ENCODE results near the gene ERG28.
"Not testable (repeated sequence)": the region's sequence is repeated elsewhere in the genome, so short reads cannot be mapped to it uniquely, and the experiment has no call there.

Gene ERG28

DNA sequence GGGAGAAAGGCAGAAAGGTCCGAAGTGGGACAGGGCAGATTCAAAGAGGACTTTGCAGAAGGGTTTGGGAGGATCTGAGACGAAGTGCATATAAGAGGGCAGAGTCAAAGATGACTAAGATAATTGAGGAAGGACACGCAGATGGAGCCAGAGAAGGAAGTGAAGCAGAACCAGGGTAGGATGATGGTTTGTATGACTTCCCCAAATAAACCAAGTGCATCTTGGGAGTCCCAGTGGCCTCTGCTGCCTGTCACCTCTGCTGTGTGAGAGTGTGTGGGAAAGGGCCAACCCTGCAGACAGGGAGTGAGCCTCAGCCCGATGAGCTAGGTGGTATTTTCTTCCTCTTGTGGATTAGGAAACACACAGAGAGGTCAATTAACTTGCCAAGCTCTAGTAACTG is 45.5 kb downstream of the ERG28 start:
- DNase-seq: no peak

DNA sequence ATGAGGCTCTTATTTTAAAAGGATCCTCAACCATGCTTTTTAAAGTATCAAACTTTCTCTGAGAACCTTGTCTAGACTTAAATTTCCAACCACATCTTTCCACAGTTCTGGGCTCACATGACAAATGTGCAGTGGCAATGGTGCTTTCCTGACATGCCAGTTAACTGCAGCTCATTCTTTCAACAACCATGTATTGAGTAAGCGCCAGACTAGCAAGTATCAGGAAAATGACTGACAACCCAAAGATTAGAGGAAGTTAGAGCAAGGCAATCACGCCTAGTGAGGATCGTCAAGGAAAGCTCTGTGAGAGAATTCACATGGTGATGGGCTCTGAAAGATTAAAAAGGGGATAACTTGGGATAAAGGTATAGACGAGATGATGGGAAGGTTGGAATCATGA is 46.5 kb downstream of the ERG28 start:
- no peak for DNase-seq

DNA sequence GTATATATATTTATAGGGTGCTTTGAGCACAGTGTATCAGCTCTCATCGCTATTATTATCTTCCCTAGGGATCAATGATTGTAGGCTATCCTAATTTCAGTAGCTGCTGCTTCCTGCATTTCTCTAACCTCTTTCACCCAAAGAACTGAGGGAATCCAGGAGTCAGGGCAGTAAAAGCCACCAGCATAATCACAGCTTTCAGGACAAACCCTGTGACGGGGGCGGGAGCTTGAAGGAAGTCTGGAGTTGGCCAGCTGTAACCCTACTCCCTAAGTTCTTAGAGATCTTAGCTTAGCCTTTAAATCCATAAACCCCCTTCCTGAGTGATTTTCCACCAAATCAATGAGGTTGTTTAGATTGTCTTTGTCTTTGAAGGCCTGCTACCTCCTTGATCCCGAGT is 48.5 kb downstream of the ERG28 start:
- no peak for DNase-seq

DNA sequence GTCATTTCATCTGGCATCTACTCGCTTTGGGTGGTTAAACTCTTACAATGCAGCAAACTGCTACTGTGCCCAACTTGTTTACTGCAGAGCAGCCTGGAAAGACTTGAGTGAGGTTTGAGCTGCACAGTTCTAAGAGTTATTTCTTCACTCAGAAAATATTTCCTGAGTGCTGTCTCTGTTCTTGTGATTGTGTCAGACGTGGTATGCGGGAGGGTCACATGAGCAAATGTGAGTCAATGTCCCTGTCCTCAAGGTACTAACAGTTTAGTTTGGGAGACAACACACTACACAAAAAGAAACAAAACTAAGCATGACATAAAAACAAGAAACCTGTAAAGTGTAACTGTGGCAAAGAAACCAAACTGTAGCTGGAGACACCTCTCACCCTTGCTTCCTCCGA is 49.8 kb downstream of the ERG28 start:
- no peak for DNase-seq

DNA sequence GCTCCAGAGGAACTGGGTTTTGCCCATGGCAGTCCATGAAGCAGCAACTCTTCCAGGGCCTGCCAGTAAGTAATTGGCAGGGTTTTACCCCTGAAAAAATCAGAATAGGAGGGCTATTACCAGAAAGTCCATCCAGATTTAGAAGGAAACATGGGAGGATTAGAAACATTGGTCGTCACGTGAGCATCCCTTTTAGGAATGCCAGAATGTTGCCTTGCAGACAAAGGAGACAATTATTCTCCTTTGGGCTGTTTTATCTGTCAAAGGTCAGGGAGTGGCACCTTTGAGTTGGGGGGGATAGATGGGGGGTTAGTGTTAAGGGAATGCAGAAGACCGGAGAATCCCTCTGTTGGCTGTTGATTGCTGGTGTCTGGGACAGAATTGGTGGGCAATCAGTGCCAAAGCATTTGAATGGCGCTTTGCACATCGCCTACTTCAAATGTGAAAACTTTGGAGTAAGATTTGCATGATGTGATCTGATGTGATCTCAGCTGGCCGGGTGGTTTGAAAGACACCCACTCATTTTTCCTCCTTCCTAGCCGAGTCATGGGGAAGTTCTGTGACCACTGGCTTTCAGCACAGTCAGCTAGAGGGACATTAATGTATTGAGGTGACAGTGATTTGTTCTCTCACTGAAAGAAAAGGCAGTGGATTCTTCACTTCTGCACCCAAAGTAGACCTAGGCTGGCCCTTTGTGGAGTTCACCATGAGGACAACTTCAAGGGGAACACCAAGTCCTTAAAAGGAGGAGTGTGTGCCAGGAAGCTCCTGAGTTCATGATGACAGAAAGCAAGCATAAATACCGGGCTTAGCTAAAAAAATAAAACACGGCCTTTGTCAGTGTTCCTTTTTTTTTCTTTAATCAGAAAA is 50.8 kb downstream of the ERG28 start:
- DNase-seq: no peak

DNA sequence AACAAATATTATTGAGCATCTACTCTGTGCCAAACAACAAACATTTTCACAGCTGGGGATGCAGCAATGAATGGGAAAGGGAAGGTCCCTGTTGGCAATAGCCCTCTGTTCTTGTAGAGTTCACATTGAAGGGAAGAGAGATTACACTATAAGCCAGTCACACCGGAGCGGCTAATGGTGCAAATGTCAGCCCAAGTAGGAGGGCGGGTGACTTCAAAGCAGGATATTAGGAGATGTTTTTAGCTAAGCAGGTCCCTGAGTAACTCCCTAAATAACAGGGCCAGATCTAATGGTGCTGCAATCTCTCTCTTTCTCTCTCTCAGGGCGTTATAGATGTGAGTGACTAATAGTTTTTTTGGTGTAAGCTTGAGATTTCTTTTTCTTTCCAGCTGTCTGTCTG is 51.6 kb downstream of the ERG28 start:
- DNase-seq: no peak

DNA sequence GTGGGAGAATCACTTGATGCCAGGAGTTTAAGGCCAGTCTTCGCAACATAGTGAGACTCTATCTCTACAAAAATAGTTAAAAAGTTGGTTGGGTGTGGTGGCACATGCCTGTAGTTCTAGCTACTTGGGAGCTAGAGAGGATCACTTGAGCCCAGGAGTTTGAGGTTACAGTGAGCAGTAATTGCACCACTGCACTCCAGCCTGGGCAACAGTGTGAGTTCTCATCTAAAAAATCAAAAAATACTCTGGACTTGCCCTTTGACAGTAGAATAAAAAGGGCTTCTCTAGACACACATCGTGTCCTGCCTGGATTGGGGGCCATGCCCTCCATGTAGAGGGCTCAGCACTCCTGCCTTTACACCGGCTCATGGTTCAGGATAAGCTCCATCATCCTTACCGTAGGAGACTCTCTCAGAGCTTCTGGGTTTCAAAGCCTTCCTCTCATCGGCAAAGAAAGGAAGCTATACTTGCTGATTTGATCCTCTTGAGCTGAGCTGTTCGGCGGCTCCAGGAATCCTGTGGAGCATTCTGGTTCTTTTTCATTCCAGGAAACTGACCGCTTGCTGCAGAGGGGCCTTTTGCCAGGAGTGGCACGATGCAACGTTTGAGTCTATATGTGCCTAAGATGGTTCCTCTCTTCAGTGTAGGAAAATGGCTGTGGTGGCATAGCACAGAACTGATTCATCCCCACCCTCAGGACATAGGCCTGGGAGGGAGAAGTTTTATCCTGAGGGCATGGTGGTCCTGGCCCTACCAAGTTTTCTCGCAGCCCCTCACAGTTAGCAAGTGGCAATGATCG is 52.6 kb downstream of the ERG28 start:
- DNase-seq: no peak

DNA sequence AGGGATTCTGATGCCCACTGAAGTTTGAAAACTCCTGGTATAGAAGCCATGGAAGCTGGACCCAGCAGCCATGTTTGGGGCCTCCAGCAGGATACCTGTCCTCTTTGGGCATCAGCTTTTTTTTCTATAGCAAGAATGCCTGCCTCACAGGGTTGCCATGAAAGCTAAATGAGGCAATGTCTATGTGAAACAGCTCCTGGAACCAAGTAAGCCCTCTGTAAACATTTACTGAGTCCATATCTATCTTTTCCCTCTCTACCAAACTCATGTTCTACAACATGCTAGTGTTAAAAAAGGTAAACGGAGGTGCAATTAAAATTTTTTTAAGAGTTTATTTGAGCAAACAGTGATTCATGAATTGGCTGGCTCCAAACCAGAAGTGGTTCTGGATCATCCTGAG is 53.6 kb downstream of the ERG28 start:
- no peak for DNase-seq

DNA sequence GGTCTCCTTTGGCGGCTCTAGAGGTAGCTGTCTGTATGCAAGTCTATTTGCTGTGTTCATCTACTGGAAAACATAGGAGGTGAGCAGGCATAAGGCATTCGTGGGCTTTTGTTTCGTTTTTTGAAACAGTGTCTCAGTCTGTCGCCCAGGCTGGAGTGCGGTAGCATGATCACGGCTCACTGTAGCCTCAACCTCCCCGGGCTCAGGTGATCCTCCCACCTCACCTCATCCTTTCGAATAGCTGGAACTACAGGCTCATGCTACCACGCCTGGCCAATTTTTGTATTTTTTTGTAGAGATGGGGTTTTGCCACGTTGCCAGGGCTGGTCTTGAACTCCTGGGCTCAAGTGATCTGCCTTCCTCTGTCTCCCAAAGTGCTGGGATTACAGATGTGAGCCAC is 54.8 kb downstream of the ERG28 start:
- no peak for DNase-seq

DNA sequence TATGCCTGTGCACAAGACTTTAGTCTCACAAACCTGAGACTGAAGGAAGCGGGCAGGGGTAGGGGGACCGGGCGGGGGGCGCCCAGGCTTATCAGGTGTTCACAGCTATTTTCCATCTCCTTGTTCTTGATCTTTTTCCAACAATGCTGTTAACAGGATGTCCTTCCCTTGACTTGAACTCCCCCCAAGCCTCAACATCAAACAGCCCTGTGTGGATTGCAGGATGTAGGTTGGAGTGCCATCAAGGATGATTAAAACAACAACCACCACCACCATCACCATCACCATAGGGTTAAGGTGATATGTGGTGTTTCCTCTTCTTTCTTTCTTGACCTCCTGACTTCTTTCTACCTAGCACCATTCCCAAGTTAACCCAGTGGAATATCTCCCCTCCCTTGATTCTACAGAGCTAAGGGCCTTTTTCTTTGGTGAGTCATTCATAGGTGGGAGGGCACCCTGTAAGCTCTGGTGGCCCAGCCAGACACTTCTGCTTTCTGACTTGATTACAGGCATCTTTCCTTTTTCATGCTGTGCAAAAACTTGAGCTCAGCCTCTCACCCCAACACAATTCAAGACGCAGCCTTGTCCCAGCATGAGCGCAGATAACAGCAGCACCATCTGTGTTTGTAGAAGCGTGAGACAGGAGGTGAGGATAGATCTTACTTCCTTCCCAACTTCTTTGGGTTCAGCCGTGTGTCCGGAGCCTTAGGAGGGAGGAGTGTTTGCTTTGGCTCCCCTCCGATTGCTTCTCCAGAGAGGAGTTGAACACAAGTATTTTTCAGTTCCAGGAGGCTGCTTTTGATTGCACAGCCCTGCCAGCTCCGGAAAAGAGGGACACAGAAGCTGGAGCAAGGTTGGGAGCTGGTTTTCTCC is 55.5 kb downstream of the ERG28 start:
- DNase-seq: no peak

DNA sequence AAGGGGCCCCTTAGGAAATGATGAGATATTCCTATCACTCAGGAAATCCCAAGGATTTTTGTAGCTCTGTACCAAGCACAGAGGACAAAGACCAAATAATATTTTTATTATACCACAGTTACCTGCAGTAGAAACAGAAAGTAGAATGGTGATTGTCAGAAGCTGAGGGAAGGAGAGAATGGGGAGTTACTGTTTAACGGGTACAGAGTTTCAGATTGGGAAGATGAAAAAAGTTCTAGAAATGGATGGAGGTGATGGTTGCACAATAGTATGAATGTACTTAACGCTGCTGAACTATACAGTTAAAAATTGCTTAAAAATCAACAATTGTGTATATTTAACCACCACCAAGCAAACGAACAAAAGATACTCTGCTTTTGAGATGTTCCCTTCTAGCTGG is 58.2 kb downstream of the ERG28 start:
- DNase-seq: no peak

DNA sequence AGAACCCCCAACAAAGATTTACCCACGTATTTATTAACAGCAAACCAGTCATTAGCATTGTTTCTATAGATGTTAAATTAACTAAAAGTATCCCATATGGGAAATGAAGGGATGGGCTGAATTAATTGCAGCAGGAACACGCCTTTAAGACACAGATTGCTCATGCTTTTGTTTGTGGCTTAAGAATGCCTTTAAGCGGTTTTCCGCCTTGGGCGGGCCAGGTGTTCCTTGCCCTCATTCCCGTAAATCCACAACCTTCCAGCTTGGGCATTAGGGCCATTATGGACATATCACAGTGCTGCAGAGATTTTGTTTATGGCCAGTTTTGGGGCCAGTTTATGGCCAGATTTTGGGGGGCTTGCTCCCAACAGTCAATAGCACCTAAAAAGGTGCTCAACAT is 59.6 kb downstream of the ERG28 start:
- not testable (repeated sequence) for DNase-seq

DNA sequence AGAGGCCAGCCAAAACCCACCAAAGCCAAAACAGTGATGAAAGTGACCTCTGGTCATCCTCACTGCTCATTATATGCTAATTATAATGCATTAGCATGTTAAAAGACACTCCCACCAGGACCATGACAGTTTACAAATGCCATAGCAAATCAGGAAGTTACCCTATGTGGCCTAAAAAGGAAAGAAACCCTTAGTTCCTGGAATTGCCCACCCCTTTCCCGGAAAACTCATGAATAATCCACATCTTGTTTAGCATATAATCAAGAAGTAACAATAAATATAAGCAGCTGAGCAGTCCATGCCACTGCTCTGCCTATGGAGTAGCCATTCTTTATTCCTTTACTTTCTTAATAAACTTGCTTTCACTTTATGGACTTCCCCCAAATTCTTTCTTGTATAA is 60.6 kb downstream of the ERG28 start:
- DNase-seq: not testable (repeated sequence)

Data from NCI-H1105 treated with DMSO at 0.1 percent for 48 hours (cell line).